Epidermal melanocyte (primary cell): ENCODE measurements around the gene SLC9C1.

ENCODE experiments used
- DNase-seq: peaks from one replicate; pipeline ENCODE4 v3.0.0; 2011; ENCODE audit warnings: low spot score; ENCODE audit not compliant: insufficient read length

The SLC9C1 gene

DNA sequence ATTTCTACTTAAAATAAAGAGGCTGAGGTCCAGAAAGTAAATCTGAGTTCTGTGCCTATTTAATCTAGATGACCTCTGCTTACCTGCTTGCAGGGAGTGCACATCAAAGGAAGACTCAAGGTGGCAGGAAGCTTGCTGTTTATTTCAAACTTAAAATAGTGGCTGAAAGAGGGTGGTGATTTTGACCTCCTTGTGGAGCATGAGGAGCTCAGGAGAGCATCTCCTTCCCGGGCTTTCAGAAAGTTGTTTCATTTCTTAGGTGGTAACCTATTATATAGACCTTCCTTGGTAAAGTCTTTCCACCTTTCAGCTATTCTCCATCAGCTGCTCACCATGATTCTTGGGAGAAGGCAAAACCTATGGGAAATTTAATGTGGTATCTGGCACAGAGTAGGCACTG is 161.5 kb downstream of the SLC9C1 start:
- no peak for DNase-seq

DNA sequence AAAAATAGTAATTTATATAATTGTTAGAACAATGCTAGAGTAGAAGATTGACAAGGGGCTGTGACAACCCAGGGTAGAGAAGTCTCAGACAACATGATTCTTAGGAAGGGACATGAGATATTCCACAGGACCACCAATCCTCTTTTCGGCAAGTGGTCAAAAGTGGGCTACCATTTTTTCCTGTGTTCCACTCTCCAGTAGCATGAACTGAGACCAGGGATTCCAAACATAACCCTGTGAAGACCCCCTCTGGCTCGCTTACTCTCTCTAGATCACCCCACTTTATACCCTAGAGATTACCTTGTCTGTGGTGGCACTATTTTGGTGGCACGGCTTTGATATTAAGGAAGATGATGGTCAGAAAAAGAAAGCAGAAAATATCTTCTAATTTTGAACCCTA is 161.9 kb downstream of the SLC9C1 start:
- DNase-seq, result no peak

DNA sequence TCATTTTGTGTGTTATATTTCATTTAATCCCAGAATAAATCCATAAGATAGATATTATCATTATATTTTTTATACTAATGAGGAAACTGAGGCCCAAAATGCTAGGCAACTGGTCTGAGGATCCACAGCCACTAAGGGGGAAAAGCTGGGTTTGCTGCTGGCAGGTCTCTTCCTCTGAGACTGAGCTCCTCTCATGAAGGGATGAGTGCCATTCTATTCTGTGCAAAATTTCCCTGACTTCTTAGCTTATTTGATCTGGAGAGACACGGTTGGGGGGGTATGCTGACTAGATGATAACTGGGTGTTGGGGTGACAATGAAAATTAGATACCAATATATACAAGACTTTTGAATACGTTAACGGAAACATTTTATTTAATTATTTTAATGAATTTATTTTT is 162.9 kb downstream of the SLC9C1 start:
- DNase-seq, result no peak

DNA sequence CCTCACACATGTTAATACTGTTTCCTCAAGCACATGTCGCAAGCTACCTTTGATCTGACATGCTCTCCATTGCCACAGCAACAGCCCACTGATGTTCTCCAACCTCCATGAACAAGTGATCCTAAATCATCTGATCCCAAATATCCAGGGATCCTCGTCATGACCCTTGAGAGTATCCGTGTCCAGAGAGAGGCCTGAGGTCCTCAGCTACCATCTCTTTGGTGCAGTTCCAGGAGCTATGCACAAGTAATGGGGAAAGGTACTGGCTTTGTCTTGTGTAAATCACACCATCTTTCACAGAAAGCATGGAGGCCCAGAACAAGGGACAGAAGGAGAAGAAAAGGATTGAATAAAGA is 163.4 kb downstream of the SLC9C1 start:
- no peak for DNase-seq

- no peak for DNase-seq
These were observed 163.9 kb downstream of the SLC9C1 start for GRCh38 chr3:112129925-112130637.

- DNase-seq, result no peak
These were observed 164.9 kb downstream of the SLC9C1 start for GRCh38 chr3:112128843-112129727.

GRCh38 chr3:112127522-112128494 is 166.2 kb downstream of the SLC9C1 start:
- no peak for DNase-seq

- no peak for DNase-seq
These were observed 167.5 kb downstream of the SLC9C1 start for GRCh38 chr3:112126511-112126911.

DNA sequence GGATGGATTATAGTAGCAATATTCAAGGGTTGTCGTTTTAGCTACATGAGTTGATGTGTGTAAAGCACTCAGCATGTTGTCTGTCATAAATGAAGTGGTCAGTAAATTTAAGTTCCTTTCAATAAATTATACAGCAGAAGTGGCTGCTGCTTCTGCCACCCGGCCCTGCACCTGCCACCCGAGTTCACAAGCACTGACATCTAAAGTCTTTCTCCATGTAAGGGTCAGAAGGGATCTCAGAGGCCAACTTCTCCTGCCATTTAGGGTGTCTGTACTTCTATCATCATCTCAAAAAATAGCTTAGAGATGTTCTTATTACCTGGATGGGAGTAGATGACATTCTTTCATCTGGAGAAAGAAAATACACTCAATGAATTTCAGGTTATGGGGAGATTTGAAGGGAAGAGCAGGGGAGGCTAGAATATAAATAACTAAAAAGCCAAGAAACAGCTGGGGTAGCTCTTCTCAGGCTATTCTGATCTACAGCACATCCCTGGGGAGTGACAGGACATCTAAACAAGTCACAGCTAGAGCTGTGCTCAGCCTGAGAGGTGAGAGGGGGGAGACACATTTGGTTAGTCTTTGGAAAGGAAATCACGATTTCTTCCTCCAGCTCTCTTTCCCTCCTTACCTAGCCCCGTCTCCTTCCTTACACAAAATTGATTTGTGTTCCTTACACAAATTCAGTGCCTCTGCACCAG is 169.0 kb downstream of the SLC9C1 start:
- DNase-seq, result no peak

- no peak for DNase-seq
These were observed 170.5 kb downstream of the SLC9C1 start for GRCh38 chr3:112123548-112123947.

- no peak for DNase-seq
These were observed 171.1 kb downstream of the SLC9C1 start for GRCh38 chr3:112122870-112123269.

GRCh38 chr3:112121577-112122547 is 172.2 kb downstream of the SLC9C1 start:
- DNase-seq, result no peak

- DNase-seq, result no peak
These were observed 173.8 kb downstream of the SLC9C1 start for GRCh38 chr3:112119962-112120836.

DNA sequence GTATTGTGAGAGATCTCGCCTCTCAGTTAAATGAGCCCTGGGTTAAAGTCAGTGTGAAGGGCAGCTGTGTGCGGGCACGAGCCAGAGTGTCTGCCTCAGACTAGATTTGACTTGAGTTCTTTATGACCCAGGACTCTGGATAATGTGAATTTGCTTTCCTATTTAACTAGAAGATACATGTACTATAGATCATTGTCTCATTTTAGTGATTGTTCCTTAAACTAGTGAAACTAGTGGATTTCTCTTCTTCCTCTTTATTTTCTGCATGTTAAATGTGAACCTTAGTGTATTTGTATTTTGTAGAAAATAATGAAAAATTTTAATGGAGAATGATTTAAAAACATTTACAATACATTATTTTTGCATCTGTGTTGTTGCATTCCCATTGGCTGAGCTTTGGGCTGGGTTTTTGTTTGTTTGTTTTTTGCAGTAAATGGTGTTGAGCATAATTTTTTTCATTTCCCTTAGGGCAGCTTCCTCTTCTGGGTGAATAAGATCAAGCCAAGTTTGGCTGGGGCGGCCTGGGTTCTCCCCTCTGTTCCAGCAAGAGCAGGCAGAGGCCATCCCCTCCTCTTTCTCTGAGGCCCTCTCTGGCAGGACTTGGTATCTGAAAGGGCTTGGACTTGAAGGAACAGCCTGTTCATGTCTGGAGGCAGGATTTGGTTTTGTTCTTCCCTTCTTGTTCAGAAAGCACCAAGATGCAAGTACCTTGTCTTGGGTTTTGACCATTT is 176.0 kb downstream of the SLC9C1 start:
- DNase-seq, result no peak

DNA sequence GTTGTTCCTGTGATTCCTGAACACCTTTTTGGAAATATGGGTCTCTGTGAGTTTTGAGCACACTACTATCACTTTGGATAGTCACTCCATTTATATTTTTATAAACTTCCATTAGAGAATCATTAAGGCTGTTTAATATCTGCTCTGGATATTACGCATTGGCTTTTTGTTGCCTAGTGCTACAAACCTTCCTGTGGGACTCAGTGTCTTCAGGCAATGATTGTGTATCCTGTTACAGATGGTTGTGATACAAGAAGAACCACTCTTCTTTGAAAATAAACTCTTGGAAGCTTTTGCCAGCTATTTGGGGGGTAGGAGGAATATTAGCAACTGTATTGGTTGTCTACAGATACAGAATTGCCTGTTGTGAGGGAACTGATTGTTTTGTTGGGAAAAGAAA is 176.6 kb downstream of the SLC9C1 start:
- no peak for DNase-seq

GRCh38 chr3:112116748-112117186 is 177.2 kb downstream of the SLC9C1 start:
- no peak for DNase-seq

DNA sequence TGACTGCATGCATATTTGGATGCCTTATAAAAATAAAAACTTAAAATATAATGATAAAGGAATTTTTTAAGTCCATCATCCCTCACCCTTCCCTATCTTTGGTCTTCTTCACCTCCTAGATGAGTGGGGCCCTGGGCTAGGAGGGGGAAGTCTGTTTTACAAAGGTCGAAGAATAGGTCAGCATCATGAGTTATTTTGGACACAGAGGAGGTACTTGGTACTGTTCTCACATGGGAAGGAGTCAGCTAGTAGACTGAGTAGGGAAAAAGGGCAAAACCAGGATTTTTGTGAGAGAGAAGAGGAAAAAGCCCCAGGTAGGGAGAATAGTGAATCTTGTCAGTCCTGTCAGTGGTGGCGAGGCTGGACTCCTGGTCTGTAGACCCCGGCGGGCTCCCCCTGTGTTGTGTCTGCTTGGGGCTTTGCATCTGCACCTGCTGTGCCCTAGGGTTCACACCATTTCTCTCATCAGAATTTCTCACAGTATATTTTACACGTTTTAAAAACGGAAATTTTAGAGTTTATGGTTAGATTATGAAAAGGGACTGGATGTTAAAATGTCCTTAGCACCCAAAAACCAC is 178.1 kb downstream of the SLC9C1 start:
- DNase-seq, result no peak
